Fibroblast of mammary gland (primary cell): ENCODE results near the gene STX2.
"Not testable (repeated sequence)": the region's sequence is repeated elsewhere in the genome, so short reads cannot be mapped to it uniquely, and the experiment has no call there.

ENCODE experiments used
- DNase-seq: peaks from one replicate; pipeline ENCODE4 v3.0.0-alpha.2; 2010; ENCODE audit warnings: low read depth
- H3K4me3 ChIP-seq: 2 replicates; pipeline ENCODE4 v1.5.1; 2011; ENCODE audit warnings: low read depth, mild to moderate bottlenecking, low read length, moderate library complexity; ENCODE audit not compliant: control insufficient read depth
- TF ChIP-seq, protein P1 (sequence below): conservative IDR thresholded peaks from 2 replicates; pipeline ENCODE4 v1.5.1; 2011; ENCODE audit warnings: low read depth, low read length, inconsistent platforms; ENCODE audit not compliant: control insufficient read depth, insufficient read depth

STX2 gene

DNA sequence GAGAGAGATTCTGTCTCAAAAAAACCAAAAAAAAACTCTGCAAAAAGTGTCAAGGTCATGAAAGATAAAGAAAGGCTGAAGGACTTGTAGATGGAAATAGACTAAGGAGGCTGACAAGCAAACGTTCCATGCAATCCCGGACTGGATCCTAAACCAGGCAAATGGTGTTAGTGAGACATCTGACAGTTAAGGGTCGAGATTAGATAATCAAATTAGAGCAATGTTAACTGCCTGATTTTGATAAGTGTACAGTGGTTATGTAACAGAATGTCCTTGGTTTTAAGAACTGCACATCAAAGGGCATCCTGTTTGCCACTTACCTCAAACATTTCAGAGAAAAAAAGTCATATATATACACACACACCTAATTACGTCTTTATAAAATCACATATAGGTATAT lies 29.4 kb upstream of the STX2 start:
- no peak for DNase-seq
- TF ChIP-seq, protein P1, sequence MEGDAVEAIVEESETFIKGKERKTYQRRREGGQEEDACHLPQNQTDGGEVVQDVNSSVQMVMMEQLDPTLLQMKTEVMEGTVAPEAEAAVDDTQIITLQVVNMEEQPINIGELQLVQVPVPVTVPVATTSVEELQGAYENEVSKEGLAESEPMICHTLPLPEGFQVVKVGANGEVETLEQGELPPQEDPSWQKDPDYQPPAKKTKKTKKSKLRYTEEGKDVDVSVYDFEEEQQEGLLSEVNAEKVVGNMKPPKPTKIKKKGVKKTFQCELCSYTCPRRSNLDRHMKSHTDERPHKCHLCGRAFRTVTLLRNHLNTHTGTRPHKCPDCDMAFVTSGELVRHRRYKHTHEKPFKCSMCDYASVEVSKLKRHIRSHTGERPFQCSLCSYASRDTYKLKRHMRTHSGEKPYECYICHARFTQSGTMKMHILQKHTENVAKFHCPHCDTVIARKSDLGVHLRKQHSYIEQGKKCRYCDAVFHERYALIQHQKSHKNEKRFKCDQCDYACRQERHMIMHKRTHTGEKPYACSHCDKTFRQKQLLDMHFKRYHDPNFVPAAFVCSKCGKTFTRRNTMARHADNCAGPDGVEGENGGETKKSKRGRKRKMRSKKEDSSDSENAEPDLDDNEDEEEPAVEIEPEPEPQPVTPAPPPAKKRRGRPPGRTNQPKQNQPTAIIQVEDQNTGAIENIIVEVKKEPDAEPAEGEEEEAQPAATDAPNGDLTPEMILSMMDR: no peak
- no peak overlapping the region for H3K4me3 ChIP-seq

DNA sequence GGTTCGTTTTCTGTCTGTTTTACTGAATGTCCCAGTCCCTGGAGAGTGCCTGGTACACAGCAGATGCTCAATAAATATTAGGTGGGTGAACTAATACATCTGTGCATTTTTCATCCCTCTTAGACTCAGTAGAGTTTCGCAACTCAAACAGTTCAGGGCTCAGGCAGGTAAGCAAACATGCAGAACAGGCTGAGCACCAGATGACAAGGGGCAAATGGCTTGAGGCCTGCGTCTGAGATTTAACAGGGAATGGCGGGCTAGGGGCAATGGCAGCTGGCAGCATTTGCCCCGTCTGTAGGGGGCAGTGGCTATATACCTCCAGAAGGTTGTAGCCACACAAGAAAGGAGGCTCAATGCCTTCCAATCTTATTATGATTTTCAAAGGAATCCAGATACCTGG lies 24.2 kb upstream of the STX2 start:
- TF ChIP-seq, protein P1: no peak

DNA sequence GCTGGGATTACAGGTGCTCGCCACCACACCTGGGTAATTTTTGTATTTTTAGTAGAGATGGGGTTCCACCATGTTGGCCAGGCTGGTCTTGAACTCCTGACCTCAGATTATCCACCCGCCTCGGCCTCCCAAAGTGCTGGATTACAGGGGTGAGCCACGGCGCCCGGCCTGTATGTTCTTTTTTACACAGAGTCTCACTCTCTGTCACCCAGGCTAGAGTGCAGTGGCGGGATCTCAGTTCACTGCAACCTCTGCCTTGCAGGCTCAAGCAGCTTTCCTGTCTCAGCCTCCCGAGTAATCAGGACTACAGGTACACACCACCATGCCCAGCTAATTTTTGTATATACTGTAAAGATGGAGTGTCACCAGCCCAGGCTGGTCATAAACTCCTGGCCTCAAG lies 23.7 kb upstream of the STX2 start:
- DNase-seq, H3K4me3 ChIP-seq: not testable (repeated sequence)

More for the DNA sequence above, 24.2 kb upstream of the STX2 start:
- no peak for DNase-seq
- H3K4me3 ChIP-seq: no peak overlapping the region

DNA sequence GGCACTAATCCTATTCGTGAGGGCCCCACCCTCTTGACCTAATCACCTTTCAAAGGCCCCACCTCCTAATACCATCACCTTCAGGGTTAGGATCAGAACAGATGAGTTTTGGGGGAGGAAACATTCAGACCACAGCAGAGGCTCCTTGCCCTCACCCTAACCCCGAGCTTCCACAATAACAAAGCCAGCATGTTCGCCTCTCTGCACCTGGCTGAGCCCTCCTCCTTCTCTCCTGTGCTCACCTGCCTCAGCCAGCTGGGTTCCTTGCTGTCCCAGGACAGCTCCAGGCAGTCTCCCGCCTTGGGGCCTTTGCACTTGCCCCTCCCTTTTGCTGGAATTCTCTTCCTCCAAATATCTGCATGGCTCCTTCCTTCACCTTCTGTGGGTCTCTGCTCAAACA lies 23.1 kb upstream of the STX2 start:
- TF ChIP-seq, protein P1: no peak
- DNase-seq: no peak
- no peak overlapping the region for H3K4me3 ChIP-seq

DNA sequence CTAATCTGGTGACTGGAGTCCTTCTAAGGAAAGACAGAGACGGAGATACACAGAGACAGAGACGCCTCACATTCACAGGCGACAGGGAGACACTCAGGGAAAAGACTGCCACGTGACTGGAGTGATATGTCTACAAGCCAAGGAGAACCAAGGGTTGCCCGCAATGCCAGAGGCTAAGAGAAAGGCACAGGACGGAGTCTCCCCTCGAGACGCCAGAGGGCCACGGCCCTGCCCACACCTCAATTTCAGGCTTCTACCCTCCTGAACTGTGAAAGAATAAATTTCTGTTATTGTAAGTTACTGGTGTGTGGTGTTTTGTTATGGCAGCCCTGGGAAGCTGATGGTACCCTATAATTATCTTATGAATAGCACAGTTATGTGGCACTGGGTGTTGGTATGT lies 21.3 kb upstream of the STX2 start:
- TF ChIP-seq, protein P1: no peak
- no peak for DNase-seq
- H3K4me3 ChIP-seq: no peak overlapping the region

DNA sequence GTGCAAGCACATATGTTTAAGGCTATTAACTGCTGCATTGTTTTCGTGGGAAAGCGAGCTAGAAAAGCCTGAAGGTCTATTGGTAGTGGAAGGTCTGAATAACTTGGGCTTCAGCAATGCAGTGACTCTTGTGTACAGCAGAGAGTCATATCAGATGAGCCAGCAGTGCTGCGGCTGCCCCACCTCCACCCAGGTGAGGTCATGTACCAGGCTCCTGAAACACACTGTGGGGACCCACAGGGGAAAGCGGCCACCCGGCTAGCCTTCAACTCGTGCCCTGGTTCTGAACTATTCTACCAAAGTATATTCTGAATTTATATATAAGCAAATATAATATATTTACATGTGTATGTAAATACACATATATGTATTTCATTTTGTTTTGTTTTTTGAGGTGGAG lies 20.1 kb upstream of the STX2 start:
- DNase-seq: no peak

DNA sequence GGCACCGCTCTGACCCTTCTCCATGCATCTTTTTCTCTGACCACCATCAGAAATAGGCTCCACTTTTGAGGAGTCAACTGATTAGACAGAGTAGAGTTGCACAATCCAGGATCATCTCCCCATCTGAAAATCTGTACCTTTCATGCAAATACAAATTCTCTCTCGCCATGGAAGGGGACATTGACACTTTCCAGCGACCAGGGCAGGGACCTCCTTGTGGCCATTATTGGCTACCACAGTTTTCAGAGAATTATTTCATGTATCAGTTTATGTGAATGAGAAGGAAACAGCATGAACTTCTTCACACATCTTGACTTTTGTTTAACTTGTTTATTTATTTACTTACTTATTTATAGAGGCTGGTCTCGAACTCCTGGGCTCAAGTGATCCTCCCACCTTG lies 19.0 kb upstream of the STX2 start:
- no peak overlapping the region for H3K4me3 ChIP-seq
- no peak for DNase-seq
- TF ChIP-seq, protein P1: no peak

More for the DNA sequence above, 20.1 kb upstream of the STX2 start:
- TF ChIP-seq, protein P1: no peak
- H3K4me3 ChIP-seq: no peak overlapping the region
